ENCODE results near the gene FOXI3.

FOXI3 gene

DNA sequence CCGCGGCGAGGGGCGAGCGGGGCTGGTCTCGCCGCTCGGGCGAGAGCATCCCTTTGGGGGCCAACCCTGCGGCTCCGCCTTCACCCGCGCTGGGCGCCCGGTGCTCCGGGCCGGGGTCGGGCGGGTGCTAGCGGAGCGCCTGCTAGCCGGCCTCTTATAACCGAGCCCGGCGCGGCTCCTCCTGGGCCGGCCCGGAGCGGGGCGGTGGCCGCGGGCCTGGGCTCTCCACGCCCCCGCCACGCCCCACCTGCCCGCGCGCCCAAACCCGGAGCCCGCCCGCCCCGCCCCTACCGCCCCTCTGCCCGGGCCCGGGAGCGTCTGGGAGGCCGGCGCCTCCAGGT, at the start of gene FOXI3:
TSS of gene FOXI3 (minus strand) at position 129 of the 341 bp plus-strand sequence. CDS start 158 bp downstream, outside the sequence.
- peak within 1 kb of the TSS; percentile 13 for H3K4me3 ChIP-seq (ENCODE audit: low read length)
- H3K27me3 ChIP-seq (ENCODE audit: insufficient read depth, low read length): peaks cover 48% of the 10 kb centered on the region
- H3K9me3 ChIP-seq (ENCODE audit: low read length): no peaks in the 10 kb centered on the region
- H3K4me1 ChIP-seq (ENCODE audit: insufficient read depth, low read length): no peaks in the 10 kb centered on the region
- no peaks in the 10 kb centered on the region for H3K36me3 ChIP-seq (ENCODE audit: insufficient read depth, low read length)
- H2AFZ ChIP-seq (ENCODE audit: low read depth, low read length): no peak within 1 kb of the TSS

DNA sequence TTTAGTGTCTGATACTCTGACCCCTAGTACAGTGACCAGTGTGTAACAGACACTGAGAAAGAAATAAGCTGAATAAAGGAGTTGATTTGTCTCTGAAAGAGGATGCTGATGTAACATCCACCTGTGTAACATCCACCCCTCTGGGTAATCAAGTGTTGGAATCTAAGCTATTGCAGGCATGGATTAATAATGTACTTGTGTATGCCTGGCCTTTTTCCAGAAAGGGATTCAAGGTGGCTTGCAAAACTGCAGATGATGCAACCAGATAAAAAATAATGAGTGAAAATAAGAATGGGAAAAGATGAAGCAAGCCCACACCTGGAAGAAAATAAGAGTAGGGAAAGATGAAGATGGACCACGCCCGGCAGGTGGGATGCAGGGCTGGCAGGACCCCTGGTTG, 48.2 kb upstream of the FOXI3 start:
- no peaks in the 10 kb centered on the region for H3K4me1 ChIP-seq (ENCODE audit: insufficient read depth, low read length)
- H3K4me3 ChIP-seq (ENCODE audit: low read length): no peak overlapping the region
- no peak overlapping the region for H2AFZ ChIP-seq (ENCODE audit: low read depth, low read length)
- no peaks in the 10 kb centered on the region for H3K36me3 ChIP-seq (ENCODE audit: insufficient read depth, low read length)
- no peaks in the 10 kb centered on the region for H3K27me3 ChIP-seq (ENCODE audit: insufficient read depth, low read length)
- no peaks in the 10 kb centered on the region for H3K9me3 ChIP-seq (ENCODE audit: low read length)

DNA sequence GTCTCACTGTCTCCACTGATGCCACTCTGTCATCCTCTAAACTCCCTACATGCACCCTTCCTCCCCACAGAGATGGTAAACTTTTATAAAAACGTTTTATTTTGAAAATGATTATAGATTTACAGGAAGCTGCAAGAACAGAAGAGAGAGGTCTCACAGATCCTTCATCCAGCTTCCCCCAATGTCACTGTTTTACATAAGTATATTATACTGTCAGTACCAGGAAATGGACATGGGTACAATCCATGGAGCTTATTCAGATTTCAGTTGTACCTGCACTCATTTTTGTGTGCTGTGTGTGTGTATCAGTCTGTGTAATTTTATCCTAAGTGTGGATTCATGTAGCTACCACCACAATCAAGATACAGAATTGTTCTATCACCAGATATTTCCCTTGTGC, 46.7 kb upstream of the FOXI3 start:
- no peaks in the 10 kb centered on the region for H3K4me1 ChIP-seq (ENCODE audit: insufficient read depth, low read length)
- H3K36me3 ChIP-seq (ENCODE audit: insufficient read depth, low read length): no peaks in the 10 kb centered on the region
- no peak overlapping the region for H3K4me3 ChIP-seq (ENCODE audit: low read length)
- H2AFZ ChIP-seq (ENCODE audit: low read depth, low read length): no peak overlapping the region
- H3K9me3 ChIP-seq (ENCODE audit: low read length): no peaks in the 10 kb centered on the region
- no peaks in the 10 kb centered on the region for H3K27me3 ChIP-seq (ENCODE audit: insufficient read depth, low read length)

DNA sequence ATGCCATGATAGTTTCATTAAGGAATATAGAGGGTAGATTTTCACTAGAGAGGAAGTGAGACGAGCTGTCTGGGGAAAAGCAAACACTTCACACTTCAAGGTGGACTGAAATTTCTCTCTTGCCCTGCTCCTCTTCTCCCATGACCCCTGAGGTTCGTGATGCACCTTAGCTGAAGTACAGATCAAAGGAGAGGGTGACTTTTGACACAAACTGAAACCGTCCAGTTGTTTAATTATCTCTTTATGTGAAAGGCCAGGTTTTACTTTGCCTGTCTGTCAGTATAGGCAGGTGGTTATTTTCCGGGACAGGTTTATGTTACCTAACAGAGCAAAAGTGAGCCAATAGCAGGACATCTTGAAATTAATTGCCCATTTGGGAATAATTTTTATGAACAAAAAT, 41.0 kb upstream of the FOXI3 start:
- Histone ChIP-seq H3K9me3 (ENCODE audit: low read length) (peaks cover 1% of the 10 kb centered on the region), H3K4me1 (ENCODE audit: insufficient read depth, low read length) (no peaks in the 10 kb centered on the region), H2AFZ (ENCODE audit: low read depth, low read length) (no peak overlapping the region), H3K36me3 (ENCODE audit: insufficient read depth, low read length) (no peaks in the 10 kb centered on the region), H3K27me3 (ENCODE audit: insufficient read depth, low read length) (no peaks in the 10 kb centered on the region), H3K4me3 (ENCODE audit: low read length) (no peak overlapping the region)

DNA sequence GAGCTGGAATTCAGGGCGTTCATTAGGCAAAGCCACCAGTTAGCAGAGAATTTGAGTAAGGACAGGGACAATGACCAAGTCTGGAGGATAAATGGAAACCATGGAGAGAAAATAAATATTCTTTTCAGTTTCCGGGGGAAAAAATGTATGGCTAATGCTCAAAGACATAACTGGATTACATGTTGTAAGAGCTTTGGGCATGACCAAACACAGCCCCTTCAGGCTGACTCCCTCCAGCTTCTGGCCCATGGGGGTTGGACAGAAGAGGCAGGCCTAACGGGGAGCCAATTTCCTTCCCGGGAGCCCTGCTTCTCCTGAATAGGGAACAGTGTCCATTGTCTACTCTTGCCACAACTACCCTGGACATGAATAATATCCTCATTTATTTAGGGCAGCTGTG, 39.5 kb upstream of the FOXI3 start:
- H3K36me3 ChIP-seq (ENCODE audit: insufficient read depth, low read length): no peaks in the 10 kb centered on the region
- H3K9me3 ChIP-seq (ENCODE audit: low read length): peaks cover 1% of the 10 kb centered on the region
- H3K4me3 ChIP-seq (ENCODE audit: low read length): no peak overlapping the region
- H3K27me3 ChIP-seq (ENCODE audit: insufficient read depth, low read length): no peaks in the 10 kb centered on the region
- no peaks in the 10 kb centered on the region for H3K4me1 ChIP-seq (ENCODE audit: insufficient read depth, low read length)
- no peak overlapping the region for H2AFZ ChIP-seq (ENCODE audit: low read depth, low read length)

DNA sequence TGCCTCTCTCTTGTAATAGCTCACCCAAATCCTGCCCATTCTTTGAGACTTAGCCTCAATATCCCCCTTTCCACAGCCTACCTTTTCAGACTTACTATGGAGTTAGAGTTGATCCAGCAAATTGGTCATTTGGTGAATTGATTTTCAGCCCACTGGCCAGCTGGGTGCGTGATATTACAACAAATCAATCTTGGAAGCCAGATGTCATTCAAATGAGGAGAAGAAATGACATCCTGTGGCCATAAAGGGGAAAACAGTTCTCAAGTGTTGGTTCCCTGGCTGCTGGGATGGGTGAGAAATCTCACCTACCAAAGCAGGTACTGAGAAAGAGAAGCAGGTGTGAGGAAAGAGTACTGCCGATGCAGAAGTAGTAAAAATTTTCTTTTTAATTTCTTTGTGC, 36.7 kb upstream of the FOXI3 start:
- Histone ChIP-seq H2AFZ (ENCODE audit: low read depth, low read length) (no peak overlapping the region), H3K9me3 (ENCODE audit: low read length) (peaks cover 1% of the 10 kb centered on the region), H3K27me3 (ENCODE audit: insufficient read depth, low read length) (no peaks in the 10 kb centered on the region), H3K4me3 (ENCODE audit: low read length) (no peak overlapping the region), H3K4me1 (ENCODE audit: insufficient read depth, low read length) (no peaks in the 10 kb centered on the region), H3K36me3 (ENCODE audit: insufficient read depth, low read length) (no peaks in the 10 kb centered on the region)

DNA sequence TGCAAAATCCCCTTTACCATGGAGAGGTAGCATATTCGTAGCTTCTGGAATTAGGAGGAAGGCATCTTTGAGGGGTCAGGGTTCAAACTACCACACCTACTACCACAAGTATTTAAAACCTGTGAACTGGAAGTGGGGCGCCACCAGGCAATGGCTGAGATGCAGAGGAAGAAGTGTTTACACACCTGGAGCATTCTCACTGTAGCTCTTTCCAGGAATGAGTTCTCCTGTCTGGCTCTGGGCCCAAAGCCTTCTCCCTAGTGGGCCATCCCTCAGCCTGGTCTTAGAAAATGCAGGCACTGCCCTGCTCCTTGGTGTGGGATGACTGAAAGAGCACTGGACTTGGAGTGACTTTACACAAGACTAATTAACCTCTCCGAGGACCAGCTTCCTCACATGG, 30.7 kb upstream of the FOXI3 start:
- no peaks in the 10 kb centered on the region for H3K9me3 ChIP-seq (ENCODE audit: low read length)
- no peak overlapping the region for H2AFZ ChIP-seq (ENCODE audit: low read depth, low read length)
- no peaks in the 10 kb centered on the region for H3K27me3 ChIP-seq (ENCODE audit: insufficient read depth, low read length)
- no peak overlapping the region for H3K4me3 ChIP-seq (ENCODE audit: low read length)
- H3K36me3 ChIP-seq (ENCODE audit: insufficient read depth, low read length): no peaks in the 10 kb centered on the region
- no peaks in the 10 kb centered on the region for H3K4me1 ChIP-seq (ENCODE audit: insufficient read depth, low read length)

DNA sequence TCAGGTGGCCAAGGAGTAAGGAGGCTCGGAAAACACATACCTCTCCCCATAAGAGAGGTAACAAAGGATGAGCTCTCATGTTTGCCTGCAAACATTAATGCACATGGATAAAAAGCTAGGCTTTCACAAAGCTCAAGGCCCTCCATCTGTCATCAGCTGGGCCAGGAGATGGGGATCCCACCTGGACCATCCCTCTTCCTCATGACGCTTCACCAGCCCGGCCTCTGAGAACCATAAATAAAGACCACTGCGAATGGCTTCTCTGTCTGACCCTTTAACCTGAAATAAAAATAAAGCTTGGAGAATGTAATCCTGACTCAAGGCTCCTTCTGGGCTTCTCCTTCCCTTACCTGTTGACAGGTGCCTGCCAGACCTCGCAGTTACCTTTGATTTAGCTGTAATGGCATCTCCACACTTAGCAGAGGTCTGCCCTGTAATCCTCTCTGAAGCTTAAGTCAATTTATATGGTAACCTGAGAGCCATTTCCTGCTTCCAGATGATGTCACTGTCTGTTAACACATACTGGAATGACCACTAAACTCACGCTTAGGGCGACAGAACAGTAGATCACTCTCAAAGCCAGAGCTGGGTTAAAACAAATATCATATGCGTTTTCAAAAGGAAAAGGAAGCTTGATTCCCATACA, 29.3 kb upstream of the FOXI3 start:
- no peak overlapping the region for H2AFZ ChIP-seq (ENCODE audit: low read depth, low read length)

DNA sequence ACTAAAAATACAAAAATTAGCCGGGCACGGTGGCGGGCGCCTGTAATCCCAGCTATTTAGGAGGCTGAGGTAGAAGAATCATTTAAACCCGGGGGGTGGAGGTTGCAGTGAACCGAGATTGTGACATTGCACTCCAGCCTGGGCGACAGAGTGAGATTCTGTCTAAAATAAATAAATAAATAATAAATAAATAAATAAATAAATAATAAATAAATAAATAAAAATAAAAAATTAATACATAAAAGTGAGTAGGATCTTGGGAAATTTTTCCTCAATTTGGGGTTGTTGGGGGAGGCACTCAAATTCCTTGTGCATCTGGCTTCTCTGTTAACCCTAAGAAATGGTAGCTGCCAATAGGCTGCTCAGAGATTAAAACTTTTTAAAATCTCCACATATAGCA, 20.3 kb upstream of the FOXI3 start:
- H3K36me3 ChIP-seq (ENCODE audit: insufficient read depth, low read length): no peaks in the 10 kb centered on the region
- H3K4me3 ChIP-seq (ENCODE audit: low read length): no peak overlapping the region
- no peaks in the 10 kb centered on the region for H3K4me1 ChIP-seq (ENCODE audit: insufficient read depth, low read length)
- H2AFZ ChIP-seq (ENCODE audit: low read depth, low read length): no peak overlapping the region
- no peaks in the 10 kb centered on the region for H3K9me3 ChIP-seq (ENCODE audit: low read length)
- H3K27me3 ChIP-seq (ENCODE audit: insufficient read depth, low read length): peaks cover 3% of the 10 kb centered on the region

More for the DNA sequence above, 29.3 kb upstream of the FOXI3 start:
- Histone ChIP-seq H3K27me3 (ENCODE audit: insufficient read depth, low read length) (no peaks in the 10 kb centered on the region), H3K36me3 (ENCODE audit: insufficient read depth, low read length) (no peaks in the 10 kb centered on the region), H3K9me3 (ENCODE audit: low read length) (no peaks in the 10 kb centered on the region), H3K4me1 (ENCODE audit: insufficient read depth, low read length) (no peaks in the 10 kb centered on the region), H3K4me3 (ENCODE audit: low read length) (no peak overlapping the region)

DNA sequence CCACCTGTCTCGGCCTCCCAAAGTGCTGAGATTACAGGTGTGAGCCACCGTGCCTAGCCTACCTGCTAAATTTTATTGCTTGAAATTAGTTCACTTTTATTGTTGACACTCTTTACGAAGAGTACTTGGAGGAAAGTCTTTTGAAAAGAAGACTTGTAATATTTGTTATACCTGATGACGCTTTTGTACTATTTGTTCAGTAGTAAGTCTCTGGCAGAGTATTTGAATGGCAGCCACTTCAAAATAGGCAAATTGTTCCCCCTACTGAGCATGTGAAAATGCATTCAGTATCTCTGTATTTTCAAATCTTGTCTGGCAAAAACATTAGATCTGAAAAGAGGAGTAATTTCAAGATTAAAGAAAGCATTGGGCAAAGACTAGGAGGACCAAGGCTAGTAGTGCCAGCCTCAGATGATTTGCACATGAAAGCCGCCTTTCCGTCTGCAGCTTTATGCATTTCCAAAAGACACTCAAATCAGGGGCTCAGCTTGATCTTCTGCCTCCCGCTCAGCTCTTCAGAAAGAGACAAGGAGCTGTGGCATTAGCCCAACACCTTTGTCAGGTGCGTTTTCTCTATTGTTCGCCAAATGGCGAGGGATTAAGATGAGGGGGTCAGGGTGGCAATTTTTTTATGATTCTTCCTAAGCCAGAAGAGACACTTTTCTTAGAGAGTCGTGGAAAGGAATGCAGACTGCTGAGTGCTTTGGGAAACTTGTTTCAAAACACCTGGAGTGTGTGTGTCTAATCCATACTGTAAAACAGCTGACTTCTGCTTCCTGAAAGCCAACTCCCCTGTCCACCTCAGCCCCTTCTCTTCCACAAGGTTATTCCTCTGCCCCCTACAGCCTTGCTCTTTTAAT, 18.8 kb upstream of the FOXI3 start:
- Histone ChIP-seq H3K4me3 (ENCODE audit: low read length) (no peak overlapping the region), H3K9me3 (ENCODE audit: low read length) (no peaks in the 10 kb centered on the region), H3K27me3 (ENCODE audit: insufficient read depth, low read length) (peaks cover 3% of the 10 kb centered on the region)

DNA sequence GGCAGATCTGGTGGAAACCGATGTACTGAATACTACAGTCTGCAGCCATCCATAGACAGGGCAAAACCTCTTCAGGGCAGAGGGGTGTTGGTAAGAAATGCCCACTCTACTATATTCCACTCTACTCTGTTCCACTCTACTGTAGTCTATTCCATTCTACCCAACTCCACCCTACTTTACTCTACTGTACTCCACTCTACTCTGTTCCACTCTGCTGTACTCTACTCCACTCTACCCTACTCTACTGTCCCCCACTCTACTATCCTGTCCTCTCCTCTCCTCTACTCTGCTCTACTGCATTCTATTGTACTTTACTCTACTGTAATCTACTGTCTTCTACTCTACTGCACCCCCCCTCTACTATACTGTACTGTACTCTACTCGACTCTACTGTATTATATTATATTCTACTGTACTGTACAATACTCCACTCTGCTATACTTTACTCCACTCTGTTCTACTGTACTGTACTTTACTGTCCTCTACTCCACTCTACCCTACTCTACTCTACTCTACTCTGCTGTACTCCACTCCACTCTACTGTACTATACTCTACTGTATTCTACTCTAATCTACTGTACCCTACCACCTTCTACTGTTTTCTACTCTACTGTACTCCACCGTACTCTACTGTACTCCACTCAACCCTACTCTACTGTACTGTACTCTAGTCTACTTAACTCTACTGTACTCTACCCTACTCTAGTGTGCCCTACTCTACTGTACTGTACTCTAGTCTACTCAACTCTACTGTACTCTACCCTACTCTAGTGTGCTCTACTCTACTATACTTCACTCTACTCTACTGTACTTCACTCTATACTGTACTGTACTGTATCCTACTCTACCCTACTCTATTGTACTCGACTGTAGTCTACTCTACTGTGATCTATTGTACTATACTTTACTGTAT, 17.0 kb upstream of the FOXI3 start:
- no peaks in the 10 kb centered on the region for H3K4me1 ChIP-seq (ENCODE audit: insufficient read depth, low read length)
- H2AFZ ChIP-seq (ENCODE audit: low read depth, low read length): no peak overlapping the region
- H3K9me3 ChIP-seq (ENCODE audit: low read length): no peaks in the 10 kb centered on the region
- H3K36me3 ChIP-seq (ENCODE audit: insufficient read depth, low read length): no peaks in the 10 kb centered on the region
- H3K4me3 ChIP-seq (ENCODE audit: low read length): no peak overlapping the region
- no peaks in the 10 kb centered on the region for H3K27me3 ChIP-seq (ENCODE audit: insufficient read depth, low read length)

More for the DNA sequence above, 18.8 kb upstream of the FOXI3 start:
- H3K36me3 ChIP-seq (ENCODE audit: insufficient read depth, low read length): no peaks in the 10 kb centered on the region
- no peaks in the 10 kb centered on the region for H3K4me1 ChIP-seq (ENCODE audit: insufficient read depth, low read length)
- no peak overlapping the region for H2AFZ ChIP-seq (ENCODE audit: low read depth, low read length)

DNA sequence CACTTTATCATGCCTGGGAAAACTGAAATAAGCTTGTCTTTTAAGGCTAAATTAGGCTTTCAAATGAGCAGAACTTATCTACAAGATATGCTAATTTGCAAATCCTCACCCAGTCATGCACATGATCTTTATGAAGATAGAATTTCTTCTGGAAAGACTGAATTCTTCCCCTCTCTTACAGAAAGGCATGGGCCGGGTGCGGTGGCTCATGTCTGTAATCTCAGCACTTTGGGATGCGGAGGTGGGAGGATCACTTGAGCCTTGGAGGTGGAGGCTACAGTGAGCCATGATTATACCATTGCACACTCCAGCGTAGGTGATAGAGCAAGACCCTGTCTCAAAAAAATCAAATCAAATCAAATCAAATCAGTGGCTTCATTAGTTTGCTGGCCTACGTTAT, 11.7 kb upstream of the FOXI3 start:
- Histone ChIP-seq H3K4me3 (ENCODE audit: low read length) (no peak overlapping the region), H3K9me3 (ENCODE audit: low read length) (no peaks in the 10 kb centered on the region), H2AFZ (ENCODE audit: low read depth, low read length) (no peak overlapping the region), H3K27me3 (ENCODE audit: insufficient read depth, low read length) (no peaks in the 10 kb centered on the region), H3K36me3 (ENCODE audit: insufficient read depth, low read length) (no peaks in the 10 kb centered on the region), H3K4me1 (ENCODE audit: insufficient read depth, low read length) (no peaks in the 10 kb centered on the region)

DNA sequence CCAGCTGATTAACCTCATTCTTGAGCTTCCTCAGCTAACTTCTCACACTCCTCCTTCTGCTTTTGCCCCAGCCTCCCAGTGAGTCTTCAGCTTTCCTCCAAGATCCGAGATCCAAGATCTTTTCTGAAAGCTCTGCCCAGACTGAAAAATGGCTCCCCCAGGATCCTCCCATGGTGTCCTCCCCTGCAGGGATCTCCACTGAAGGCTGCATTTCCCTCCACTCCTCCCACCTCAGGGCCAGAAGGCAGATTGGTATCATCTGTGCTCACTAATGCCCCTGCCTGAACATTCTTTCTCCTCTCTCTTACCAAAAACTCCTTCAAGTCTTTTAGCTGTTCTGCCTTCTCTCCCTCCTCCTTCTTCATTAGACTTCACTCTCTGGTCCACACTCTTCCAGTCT, 6.1 kb upstream of the FOXI3 start:
- Histone ChIP-seq H3K36me3 (ENCODE audit: insufficient read depth, low read length) (no peaks in the 10 kb centered on the region), H3K27me3 (ENCODE audit: insufficient read depth, low read length) (peaks cover 8% of the 10 kb centered on the region), H3K4me3 (ENCODE audit: low read length) (no peak overlapping the region), H3K9me3 (ENCODE audit: low read length) (no peaks in the 10 kb centered on the region), H3K4me1 (ENCODE audit: insufficient read depth, low read length) (no peaks in the 10 kb centered on the region), H2AFZ (ENCODE audit: low read depth, low read length) (no peak overlapping the region)
